ENCODE results near the gene TM4SF1. TPM values are rescaled to one million over a fixed set of nuclear protein-coding genes. Genes with fewer than 3 reads are reported as not detected.

The TM4SF1 gene
- total RNA-seq, 1 donor from 2014 or later = 0.97 TPM

- Mint-ChIP-seq H3K4me3 (ENCODE audit: unreplicated experiment) (no peak overlapping the region), H3K27me3 (ENCODE audit: unreplicated experiment) (no peaks in the 10 kb centered on the region), H3K27ac (ENCODE audit: unreplicated experiment) (no peak overlapping the region), H3K36me3 (ENCODE audit: low read depth, unreplicated experiment) (no peaks in the 10 kb centered on the region), H3K4me1 (ENCODE audit: unreplicated experiment) (no peaks in the 10 kb centered on the region), H3K9me3 (ENCODE audit: unreplicated experiment) (no peaks in the 10 kb centered on the region)
- TF ChIP-seq, protein P1, sequence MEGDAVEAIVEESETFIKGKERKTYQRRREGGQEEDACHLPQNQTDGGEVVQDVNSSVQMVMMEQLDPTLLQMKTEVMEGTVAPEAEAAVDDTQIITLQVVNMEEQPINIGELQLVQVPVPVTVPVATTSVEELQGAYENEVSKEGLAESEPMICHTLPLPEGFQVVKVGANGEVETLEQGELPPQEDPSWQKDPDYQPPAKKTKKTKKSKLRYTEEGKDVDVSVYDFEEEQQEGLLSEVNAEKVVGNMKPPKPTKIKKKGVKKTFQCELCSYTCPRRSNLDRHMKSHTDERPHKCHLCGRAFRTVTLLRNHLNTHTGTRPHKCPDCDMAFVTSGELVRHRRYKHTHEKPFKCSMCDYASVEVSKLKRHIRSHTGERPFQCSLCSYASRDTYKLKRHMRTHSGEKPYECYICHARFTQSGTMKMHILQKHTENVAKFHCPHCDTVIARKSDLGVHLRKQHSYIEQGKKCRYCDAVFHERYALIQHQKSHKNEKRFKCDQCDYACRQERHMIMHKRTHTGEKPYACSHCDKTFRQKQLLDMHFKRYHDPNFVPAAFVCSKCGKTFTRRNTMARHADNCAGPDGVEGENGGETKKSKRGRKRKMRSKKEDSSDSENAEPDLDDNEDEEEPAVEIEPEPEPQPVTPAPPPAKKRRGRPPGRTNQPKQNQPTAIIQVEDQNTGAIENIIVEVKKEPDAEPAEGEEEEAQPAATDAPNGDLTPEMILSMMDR (IDR thresholded peaks at IDR 0.05; ENCODE audit: unreplicated experiment) = no peak
- DNase-seq (ENCODE audit: low spot score) = no peak
Observed at GRCh38 chr3:149402481-149402880, 25.0 kb upstream of the TM4SF1 start.

DNA sequence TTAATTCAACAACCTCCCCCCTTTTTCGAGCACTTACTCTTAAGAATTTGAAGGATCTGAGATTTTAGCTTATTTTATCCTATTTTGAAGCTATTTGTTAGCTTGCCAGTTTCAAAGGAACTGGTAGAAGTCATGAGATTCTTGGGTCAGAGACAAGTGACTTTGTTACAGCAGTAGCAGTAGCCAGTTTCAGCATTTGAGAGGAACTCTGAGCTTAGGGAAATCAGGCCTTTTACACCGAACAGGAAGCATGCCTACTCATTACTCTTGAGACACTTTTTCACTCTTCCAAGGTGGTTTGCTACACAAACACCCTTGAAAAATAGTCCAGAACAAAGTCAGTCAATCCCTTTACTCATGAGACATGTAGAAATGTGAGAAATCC, 24.5 kb upstream of the TM4SF1 start:
- TF ChIP-seq, protein P1 (IDR thresholded peaks at IDR 0.05; ENCODE audit: unreplicated experiment) = no peak
- no peak overlapping the region for H3K4me3 Mint-ChIP-seq (ENCODE audit: unreplicated experiment)
- no peak for DNase-seq (ENCODE audit: low spot score)
- H3K27ac Mint-ChIP-seq (ENCODE audit: unreplicated experiment) = no peak overlapping the region
- H3K9me3 Mint-ChIP-seq (ENCODE audit: unreplicated experiment) = no peaks in the 10 kb centered on the region
- no peaks in the 10 kb centered on the region for H3K4me1 Mint-ChIP-seq (ENCODE audit: unreplicated experiment)
- H3K27me3 Mint-ChIP-seq (ENCODE audit: unreplicated experiment) = no peaks in the 10 kb centered on the region
- no peaks in the 10 kb centered on the region for H3K36me3 Mint-ChIP-seq (ENCODE audit: low read depth, unreplicated experiment)

- H3K36me3 Mint-ChIP-seq (ENCODE audit: low read depth, unreplicated experiment) = no peaks in the 10 kb centered on the region
- H3K9me3 Mint-ChIP-seq (ENCODE audit: unreplicated experiment) = no peaks in the 10 kb centered on the region
- H3K27me3 Mint-ChIP-seq (ENCODE audit: unreplicated experiment) = no peaks in the 10 kb centered on the region
- DNase-seq (ENCODE audit: low spot score) = no peak
- H3K4me3 Mint-ChIP-seq (ENCODE audit: unreplicated experiment) = no peak overlapping the region
- no peak overlapping the region for H3K27ac Mint-ChIP-seq (ENCODE audit: unreplicated experiment)
- TF ChIP-seq, protein P1 (IDR thresholded peaks at IDR 0.05; ENCODE audit: unreplicated experiment) = no peak
- no peaks in the 10 kb centered on the region for H3K4me1 Mint-ChIP-seq (ENCODE audit: unreplicated experiment)
Observed at GRCh38 chr3:149401212-149401925, 23.9 kb upstream of the TM4SF1 start.

DNA sequence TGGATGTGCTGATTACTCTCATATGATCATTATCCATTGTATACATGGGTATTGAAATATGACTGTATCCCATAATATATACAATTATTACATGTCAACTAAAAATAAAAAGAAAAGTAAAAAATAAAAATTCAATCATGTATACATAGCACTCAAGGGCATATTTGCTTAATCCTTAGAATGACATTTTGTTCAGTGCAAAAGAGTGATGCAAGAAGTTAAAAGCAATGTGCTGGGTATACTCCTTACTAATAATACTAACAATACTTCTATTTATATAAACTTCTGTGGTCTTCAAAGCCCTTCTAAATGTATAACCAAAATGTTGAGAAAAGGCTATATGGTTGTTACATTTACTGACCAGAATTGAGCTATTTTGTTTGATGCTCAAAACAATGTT, 23.2 kb upstream of the TM4SF1 start:
- no peaks in the 10 kb centered on the region for H3K4me1 Mint-ChIP-seq (ENCODE audit: unreplicated experiment)
- no peaks in the 10 kb centered on the region for H3K36me3 Mint-ChIP-seq (ENCODE audit: low read depth, unreplicated experiment)
- TF ChIP-seq, protein P1 (IDR thresholded peaks at IDR 0.05; ENCODE audit: unreplicated experiment) = no peak
- no peaks in the 10 kb centered on the region for H3K9me3 Mint-ChIP-seq (ENCODE audit: unreplicated experiment)
- no peak overlapping the region for H3K4me3 Mint-ChIP-seq (ENCODE audit: unreplicated experiment)
- DNase-seq (ENCODE audit: low spot score) = no peak
- no peak overlapping the region for H3K27ac Mint-ChIP-seq (ENCODE audit: unreplicated experiment)
- no peaks in the 10 kb centered on the region for H3K27me3 Mint-ChIP-seq (ENCODE audit: unreplicated experiment)

DNA sequence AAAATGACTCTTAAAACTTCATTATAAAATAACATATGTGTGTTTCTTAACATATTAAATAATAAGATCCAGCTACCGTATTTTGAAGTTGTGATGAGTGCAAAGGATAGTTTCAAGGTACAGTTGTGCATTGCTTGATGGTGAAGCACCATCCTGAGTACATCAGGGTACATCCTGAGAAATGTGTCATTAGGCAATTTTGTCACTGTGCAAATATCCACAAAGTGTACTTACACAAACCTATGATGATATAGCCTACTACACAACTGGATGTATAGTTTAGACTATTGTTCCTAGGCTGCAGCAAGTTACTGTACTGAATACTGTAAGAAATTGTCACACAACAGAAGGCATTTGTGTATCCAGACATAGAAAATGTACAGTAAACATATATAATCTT, 20.8 kb upstream of the TM4SF1 start:
- Mint-ChIP-seq H3K9me3 (ENCODE audit: unreplicated experiment) (no peaks in the 10 kb centered on the region), H3K36me3 (ENCODE audit: low read depth, unreplicated experiment) (no peaks in the 10 kb centered on the region), H3K27ac (ENCODE audit: unreplicated experiment) (no peak overlapping the region), H3K4me3 (ENCODE audit: unreplicated experiment) (no peak overlapping the region), H3K27me3 (ENCODE audit: unreplicated experiment) (peaks cover 2% of the 10 kb centered on the region), H3K4me1 (ENCODE audit: unreplicated experiment) (peaks cover 2% of the 10 kb centered on the region)
- TF ChIP-seq, protein P1 (IDR thresholded peaks at IDR 0.05; ENCODE audit: unreplicated experiment) = no peak
- DNase-seq (ENCODE audit: low spot score) = no peak
